ENCODE data around the gene MAMDC4.

GRCh38 chr9:136823136-136824046 lies 28.8 kb upstream of the MAMDC4 start:
- TF ChIP-seq FOXM1 (IDR thresholded peaks at IDR 0.05; ENCODE audit: borderline replicate concordance) (no peak), FOXA1 (IDR thresholded peaks at IDR 0.05) (no peak), FOXK2 (IDR thresholded peaks at IDR 0.05) (no peak), PKNOX1 (IDR thresholded peaks at IDR 0.05) (no peak), HDGF (IDR thresholded peaks at IDR 0.05; ENCODE audit: borderline replicate concordance) (no peak), TARDBP (IDR thresholded peaks at IDR 0.05) (no peak), SP1 (IDR thresholded peaks at IDR 0.05) (no peak), NFRKB (IDR thresholded peaks at IDR 0.05) (no peak), LEF1 (IDR thresholded peaks at IDR 0.05; ENCODE audit: borderline replicate concordance) (no peak)
